Umbilical cord (tissue), 2 donors: ENCODE data around the gene STPG3. TPM values are rescaled to one million over a fixed set of nuclear protein-coding genes. Genes with fewer than 3 reads are reported as not detected.

ENCODE experiments used
- DNase-seq: peaks from one replicate; pipeline ENCODE4 v3.0.0-alpha.2; 2015; ENCODE audit warnings: low spot score
- total RNA-seq: library from RNA; depleted of rRNA; stranded (reverse); fragments of >200 nt; gene quantifications from one replicate; pipeline ENCODE4 v1.2.3, GENCODE V29; 2014; ENCODE audit warnings: low replicate concordance; ENCODE audit not compliant: insufficient read depth

STPG3 gene
- total RNA-seq = 1.9 TPM

- DNase-seq = no peak
These were observed at the start of gene STPG3 for GRCh38 chr9:137251194-137251461. STPG3 (plus strand) TSS chr9:137251286; CDS start chr9:137251287, 1 bp downstream.

- DNase-seq = no peak
These were observed 48.1 kb upstream of the STPG3 start for GRCh38 chr9:137202966-137203365.

GRCh38 chr9:137204731-137205125 lies 46.4 kb upstream of the STPG3 start:
- no peak for DNase-seq

GRCh38 chr9:137205126-137206069 lies 45.7 kb upstream of the STPG3 start, which contains the start of the genes NDOR1 and TMEM203:
NDOR1 (plus strand) TSS chr9:137205700; CDS start chr9:137205778, 78 bp downstream.
TMEM203 (minus strand) TSS chr9:137205648; CDS start chr9:137205414, 234 bp downstream.
- DNase-seq = peak; percentile 90

GRCh38 chr9:137206602-137207001 lies 44.5 kb upstream of the STPG3 start:
- no peak for DNase-seq

GRCh38 chr9:137211532-137211931 lies 39.6 kb upstream of the STPG3 start:
- no peak for DNase-seq

GRCh38 chr9:137212520-137212919 lies 38.6 kb upstream of the STPG3 start:
- DNase-seq = no peak

GRCh38 chr9:137213160-137214060 lies 37.7 kb upstream of the STPG3 start:
- no peak for DNase-seq

- DNase-seq = no peak
These were observed 36.5 kb upstream of the STPG3 start for GRCh38 chr9:137214620-137215019.

GRCh38 chr9:137215196-137215986 lies 35.7 kb upstream of the STPG3 start:
- no peak for DNase-seq

- no peak for DNase-seq
These were observed 34.7 kb upstream of the STPG3 start for GRCh38 chr9:137216188-137216965.

- DNase-seq = peak; percentile 29
These were observed 33.5 kb upstream of the STPG3 start for GRCh38 chr9:137217276-137218211.

- no peak for DNase-seq
These were observed 32.8 kb upstream of the STPG3 start for GRCh38 chr9:137218212-137218753.

- no peak for DNase-seq
These were observed 32.3 kb upstream of the STPG3 start for GRCh38 chr9:137218754-137219271.

GRCh38 chr9:137219757-137220316 lies 31.2 kb upstream of the STPG3 start:
- DNase-seq = no peak

GRCh38 chr9:137220317-137221094 lies 30.6 kb upstream of the STPG3 start:
- DNase-seq = no peak

- no peak for DNase-seq
These were observed 30.0 kb upstream of the STPG3 start for GRCh38 chr9:137221095-137221505.
